ENCODE data around the gene CXCL11. TPM values are rescaled to one million over a fixed set of nuclear protein-coding genes. Genes with fewer than 3 reads are reported as not detected.

CXCL11 gene
- total RNA-seq, 1 donor from 2014 or later, result not detected

GRCh38 chr4:75995727-75996126 is 40.1 kb downstream of the CXCL11 start:
- Mint-ChIP-seq H3K9me3 (no peaks in the 10 kb centered on the region), H3K4me1 (no peaks in the 10 kb centered on the region), H3K27ac (no peak overlapping the region), H3K27me3 (ENCODE audit: insufficient read depth, low read depth) (no peaks in the 10 kb centered on the region), H3K36me3 (no peaks in the 10 kb centered on the region), H3K4me3 (no peak overlapping the region)
- Histone ChIP-seq H2AFZ (replicated peaks) (peak overlapping the region; percentile 32), H4K20me1 (ENCODE audit: low read depth) (no peaks in the 10 kb centered on the region), H3K79me2 (ENCODE audit: low read depth) (peaks cover 4% of the 10 kb centered on the region), H3K9me3 (ENCODE audit: low read depth) (no peaks in the 10 kb centered on the region), H3K4me2 (no peak overlapping the region), H3K9ac (no peak overlapping the region), H3K4me1 (no peaks in the 10 kb centered on the region), H3F3A (ENCODE audit: low read depth) (no peaks in the 10 kb centered on the region), H3K27me3 (no peaks in the 10 kb centered on the region), H3K27ac (no peak overlapping the region), H3K36me3 (no peaks in the 10 kb centered on the region), H3K4me3 (no peak overlapping the region)
- TF ChIP-seq CTCF (IDR thresholded peaks at IDR 0.05) (peak; percentile 77), EZH2 (IDR thresholded peaks at IDR 0.05) (no peak), EZH2phosphoT487 (IDR thresholded peaks at IDR 0.05) (no peak)
- peak; percentile 67 for DNase-seq (ENCODE audit: low spot score)

- Histone ChIP-seq H3K4me2 (no peak overlapping the region), H3K27ac (no peak overlapping the region), H3F3A (ENCODE audit: low read depth) (no peaks in the 10 kb centered on the region), H3K4me1 (peaks cover 9% of the 10 kb centered on the region), H2AFZ (replicated peaks) (no peak overlapping the region), H4K20me1 (ENCODE audit: low read depth) (peaks cover 11% of the 10 kb centered on the region), H3K9ac (no peak overlapping the region), H3K79me2 (ENCODE audit: low read depth) (peaks cover 37% of the 10 kb centered on the region), H3K27me3 (no peaks in the 10 kb centered on the region), H3K36me3 (no peaks in the 10 kb centered on the region), H3K4me3 (no peak overlapping the region), H3K9me3 (ENCODE audit: low read depth) (no peaks in the 10 kb centered on the region)
- no peaks in the 10 kb centered on the region for H3K9me3 Mint-ChIP-seq
- no peak for TF ChIP-seq EZH2 (IDR thresholded peaks at IDR 0.05)
- TF ChIP-seq CTCF (IDR thresholded peaks at IDR 0.05), result no peak
- TF ChIP-seq EZH2phosphoT487 (IDR thresholded peaks at IDR 0.05), result no peak
- DNase-seq (ENCODE audit: low spot score), result no peak
- H3K27ac Mint-ChIP-seq, result no peak overlapping the region
- H3K4me3 Mint-ChIP-seq, result no peak overlapping the region
- peaks cover 12% of the 10 kb centered on the region for H3K4me1 Mint-ChIP-seq
- no peaks in the 10 kb centered on the region for H3K27me3 Mint-ChIP-seq (ENCODE audit: insufficient read depth, low read depth)
- H3K36me3 Mint-ChIP-seq, result peaks cover 8% of the 10 kb centered on the region
Measured at GRCh38 chr4:75992462-75992861, 43.4 kb downstream of the CXCL11 start.

GRCh38 chr4:75989846-75990528 is 45.9 kb downstream of the CXCL11 start:
- Mint-ChIP-seq H3K36me3 (peaks cover 8% of the 10 kb centered on the region), H3K27ac (no peak overlapping the region), H3K4me3 (peak overlapping the region; percentile 90), H3K27me3 (ENCODE audit: insufficient read depth, low read depth) (no peaks in the 10 kb centered on the region), H3K9me3 (no peaks in the 10 kb centered on the region), H3K4me1 (peaks cover 12% of the 10 kb centered on the region)
- Histone ChIP-seq H2AFZ (replicated peaks) (no peak overlapping the region), H3K4me3 (peak overlapping the region; percentile 89), H3K9ac (peak overlapping the region; percentile 73), H3K36me3 (no peaks in the 10 kb centered on the region), H3K4me1 (peaks cover 9% of the 10 kb centered on the region), H3K4me2 (peak overlapping the region; percentile 95), H4K20me1 (ENCODE audit: low read depth) (peaks cover 13% of the 10 kb centered on the region), H3K9me3 (ENCODE audit: low read depth) (no peaks in the 10 kb centered on the region), H3K79me2 (ENCODE audit: low read depth) (peaks cover 62% of the 10 kb centered on the region), H3K27ac (no peak overlapping the region), H3K27me3 (no peaks in the 10 kb centered on the region), H3F3A (ENCODE audit: low read depth) (no peaks in the 10 kb centered on the region)
- peak; percentile 5 for DNase-seq (ENCODE audit: low spot score)
- no peak for TF ChIP-seq EZH2phosphoT487 (IDR thresholded peaks at IDR 0.05)

- H3K36me3 Mint-ChIP-seq, result peaks cover 18% of the 10 kb centered on the region
- no peaks in the 10 kb centered on the region for H3K27me3 ChIP-seq
- no peaks in the 10 kb centered on the region for H3K9me3 Mint-ChIP-seq
- H3K27ac ChIP-seq, result no peak overlapping the region
- H3F3A ChIP-seq (ENCODE audit: low read depth), result no peaks in the 10 kb centered on the region
- H3K27ac Mint-ChIP-seq, result no peak overlapping the region
- no peak overlapping the region for H3K9ac ChIP-seq
- peaks cover 9% of the 10 kb centered on the region for H3K4me1 ChIP-seq
- peaks cover 80% of the 10 kb centered on the region for H3K79me2 ChIP-seq (ENCODE audit: low read depth)
- H4K20me1 ChIP-seq (ENCODE audit: low read depth), result peaks cover 13% of the 10 kb centered on the region
- H3K36me3 ChIP-seq, result no peaks in the 10 kb centered on the region
- H3K4me2 ChIP-seq, result no peak overlapping the region
- H3K4me3 ChIP-seq, result no peak overlapping the region
- TF ChIP-seq CTCF (IDR thresholded peaks at IDR 0.05) (no peak), EZH2phosphoT487 (IDR thresholded peaks at IDR 0.05) (no peak), EZH2 (IDR thresholded peaks at IDR 0.05) (no peak)
- peaks cover 12% of the 10 kb centered on the region for H3K4me1 Mint-ChIP-seq
- H3K9me3 ChIP-seq (ENCODE audit: low read depth), result no peaks in the 10 kb centered on the region
- no peaks in the 10 kb centered on the region for H3K27me3 Mint-ChIP-seq (ENCODE audit: insufficient read depth, low read depth)
- H3K4me3 Mint-ChIP-seq, result no peak overlapping the region
- H2AFZ ChIP-seq (replicated peaks), result no peak overlapping the region
- no peak for DNase-seq (ENCODE audit: low spot score)
Measured at GRCh38 chr4:75985116-75985515, 50.8 kb downstream of the CXCL11 start.
